HEK293T (cell line): Measurements from ENCODE around the gene RCN2.
A peak's percentile ranks its signal among the peaks of the same experiment; 100 is the strongest.

Experiments used
- CTCF ChIA-PET: fragments of 350-600 bp; formaldehyde crosslinking; extraction: SDS; loops from one replicate; lab custom pipeline; 2021; ENCODE audit warnings: antibody characterized with exemption, inconsistent platforms; lab: Yijun Ruan, JAX
- POLR2A ChIA-PET: fragments of 350-600 bp; formaldehyde crosslinking; extraction: SDS; loops from one replicate; lab custom pipeline; 2020; ENCODE audit warnings: antibody characterized with exemption, inconsistent platforms; lab: Yijun Ruan, JAX
- DNase-seq: peaks from one replicate; pipeline ENCODE4 v3.0.0; 2012; ENCODE audit warnings: mixed read lengths; ENCODE audit errors: extremely low spot score
- ARNT ChIP-seq: fragments of 450-650 bp; IDR thresholded peaks from 2 replicates; pipeline ENCODE4 v1.6.1; 2017; ENCODE audit warnings: mild to moderate bottlenecking
- BHLHE40 ChIP-seq: fragments of 450-650 bp; IDR thresholded peaks from 2 replicates; pipeline ENCODE4 v1.6.1; 2016; ENCODE audit warnings: mild to moderate bottlenecking, moderate library complexity, borderline replicate concordance
- CTBP1 ChIP-seq: fragments of 450-650 bp; IDR thresholded peaks from 2 replicates; pipeline ENCODE4 v1.6.1; 2016; ENCODE audit warnings: borderline replicate concordance
- ELF4 ChIP-seq: fragments of 450-650 bp; IDR thresholded peaks from 2 replicates; pipeline ENCODE4 v1.6.1; 2017; ENCODE audit warnings: antibody characterized with exemption
- FOXA1 ChIP-seq: fragments of 450-650 bp; IDR thresholded peaks from 2 replicates; pipeline ENCODE4 v1.6.1; 2016; ENCODE audit warnings: mild to moderate bottlenecking
- FOXK2 ChIP-seq: fragments of 450-650 bp; IDR thresholded peaks from 2 replicates; pipeline ENCODE4 v1.6.1; 2016; ENCODE audit warnings: mild to moderate bottlenecking
- FOXM1 ChIP-seq: fragments of 450-650 bp; IDR thresholded peaks from 2 replicates; pipeline ENCODE4 v1.6.1; 2017; ENCODE audit warnings: mild to moderate bottlenecking, borderline replicate concordance
- HDGF ChIP-seq: fragments of 450-650 bp; IDR thresholded peaks from 2 replicates; pipeline ENCODE4 v1.6.1; 2017; ENCODE audit warnings: antibody characterized with exemption, borderline replicate concordance
- LEF1 ChIP-seq: fragments of 450-650 bp; IDR thresholded peaks from 2 replicates; pipeline ENCODE4 v1.6.1; 2017; ENCODE audit warnings: mild to moderate bottlenecking, borderline replicate concordance
- NFRKB ChIP-seq: fragments of 450-650 bp; IDR thresholded peaks from 2 replicates; pipeline ENCODE4 v1.6.1; 2016; ENCODE audit warnings: mild to moderate bottlenecking, moderate library complexity
- PKNOX1 ChIP-seq: fragments of 450-650 bp; IDR thresholded peaks from 2 replicates; pipeline ENCODE4 v1.6.1; 2016
- SP1 ChIP-seq: fragments of 450-650 bp; IDR thresholded peaks from 2 replicates; pipeline ENCODE4 v1.6.1; 2017
- SUZ12 ChIP-seq: fragments of 450-650 bp; IDR thresholded peaks from 2 replicates; pipeline ENCODE4 v1.6.1; 2016; ENCODE audit warnings: mild to moderate bottlenecking
- TARDBP ChIP-seq: fragments of 450-650 bp; IDR thresholded peaks from 2 replicates; pipeline ENCODE4 v1.6.1; 2016
- ZNF384 ChIP-seq: fragments of 450-650 bp; IDR thresholded peaks from 2 replicates; pipeline ENCODE4 v1.6.1; 2016

Gene RCN2

GRCh38 chr15:76930831-76931396, 635 bp upstream of the RCN2 start:
- DNase-seq: no peak
- TF ChIP-seq HDGF: no peak
- TF ChIP-seq SP1: no peak
- no peak for TF ChIP-seq CTBP1
- TF ChIP-seq NFRKB: no peak
- TF ChIP-seq LEF1: no peak
- TF ChIP-seq BHLHE40: no peak
- no peak for TF ChIP-seq FOXA1
- no peak for TF ChIP-seq SUZ12
- TF ChIP-seq ELF4: no peak
- CTCF ChIA-PET: interaction anchor here (0.6 to 1.7 kb wide), 2 partner anchors 32 to 36 kb away, joined by 3 to 4 read pairs; no protein-coding TSS in a partner anchor
- POLR2A ChIA-PET: interaction anchor here (0.5 to 3.5 kb wide), 27 partner anchors 9 to 1187 kb away, joined by 3 to 39 read pairs (median 4); partner anchors contain the start of gene SCAPER

GRCh38 chr15:76932135-76932966, 802 bp downstream of the RCN2 start:
- no peak for DNase-seq
- CTCF ChIA-PET: no interaction called here
- POLR2A ChIA-PET: interaction anchor here (0.9 to 3.5 kb wide), 7 partner anchors 16 to 47 kb away, joined by 3 to 39 read pairs (median 7); partner anchors contain the start of gene SCAPER
- TF ChIP-seq FOXA1: no peak
- no peak for TF ChIP-seq ARNT
- no peak for TF ChIP-seq FOXK2
- no peak for TF ChIP-seq LEF1
- no peak for TF ChIP-seq NFRKB
- no peak for TF ChIP-seq CTBP1
- no peak for TF ChIP-seq TARDBP
- TF ChIP-seq ELF4: no peak
- TF ChIP-seq HDGF: no peak
- TF ChIP-seq BHLHE40: 0 out of 2 replicates have a peak, but pooled peaks have one; percentile 18
- peak; percentile 74 for TF ChIP-seq PKNOX1

GRCh38 chr15:76935620-76936019, 4.1 kb downstream of the RCN2 start:
- ChIA-PET POLR2A (interaction anchor here (1.0 kb wide), 1 partner anchor 30 kb away, joined by 4 read pairs; the partner anchor contains the start of gene SCAPER), CTCF (no interaction called here)
- TF ChIP-seq HDGF: no peak
- no peak for DNase-seq

- POLR2A ChIA-PET: no interaction called here
These were observed 5.1 kb downstream of the RCN2 start for GRCh38 chr15:76936671-76937070.

GRCh38 chr15:76938752-76939151, 7.2 kb downstream of the RCN2 start:
- ChIA-PET POLR2A (no interaction called here), CTCF (no interaction called here)
- no peak for TF ChIP-seq ARNT
- TF ChIP-seq SP1: no peak
- TF ChIP-seq ELF4: no peak
- no peak for TF ChIP-seq ZNF384
- no peak for TF ChIP-seq SUZ12
- no peak for TF ChIP-seq BHLHE40
- no peak for DNase-seq

More at GRCh38 chr15:76936671-76937070, 5.1 kb downstream of the RCN2 start:
- TF ChIP-seq PKNOX1 (no peak), NFRKB (no peak), TARDBP (no peak), FOXK2 (no peak), ARNT (no peak), ELF4 (no peak), HDGF (no peak), SUZ12 (no peak), FOXM1 (no peak), ZNF384 (no peak), LEF1 (no peak), BHLHE40 (no peak)
- DNase-seq: no peak
- CTCF ChIA-PET: no interaction called here

- POLR2A ChIA-PET: interaction anchor here (0.7 kb wide), 1 partner anchor 9 kb away, joined by 4 read pairs; the partner anchor contains the start of gene RCN2
- CTCF ChIA-PET: interaction anchor here (0.6 to 0.8 kb wide), 2 partner anchors 11 to 31 kb away, joined by 3 read pairs; no protein-coding TSS in a partner anchor
- TF ChIP-seq HDGF: no peak
- no peak for TF ChIP-seq FOXM1
- TF ChIP-seq CTBP1: no peak
- TF ChIP-seq BHLHE40: no peak
- no peak for TF ChIP-seq ELF4
- no peak for TF ChIP-seq NFRKB
- TF ChIP-seq FOXA1: no peak
- no peak for TF ChIP-seq PKNOX1
- no peak for DNase-seq
These were observed 8.2 kb downstream of the RCN2 start for GRCh38 chr15:76939715-76940114.
